ENCODE measurements around the gene CTNNA1.

Gene CTNNA1

DNA sequence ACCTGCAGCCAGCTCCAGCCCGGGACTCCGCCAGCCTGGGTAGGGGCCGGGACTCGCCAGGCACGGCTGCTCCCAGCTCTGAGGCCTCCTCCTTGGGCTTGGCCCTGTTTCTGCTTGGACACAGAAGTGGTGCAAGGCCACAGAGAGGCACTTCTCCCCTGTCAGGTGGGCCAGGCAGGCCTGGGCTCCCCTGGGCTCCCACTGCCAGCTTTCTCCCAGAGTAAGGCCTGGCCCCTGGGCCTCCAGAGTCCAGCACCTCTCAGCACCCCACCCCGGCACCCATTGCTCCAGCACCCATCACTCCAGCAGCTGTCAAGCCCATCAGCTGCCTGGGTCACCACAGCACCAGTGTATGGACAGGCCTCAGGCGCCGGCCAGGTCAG, 193.0 kb downstream of the CTNNA1 start:
- no peak for DNase-seq (ENCODE audit: low read depth, low spot score)
- Histone ChIP-seq H3K4me1 (ENCODE audit: control insufficient read depth, insufficient read depth, low read length) (peaks cover 3% of the 10 kb centered on the region; the same call in 1 of the 2 replicates), H3K9me3 (ENCODE audit: control insufficient read depth, insufficient read depth, low read length) (no peaks in the 10 kb centered on the region), H3K27me3 (ENCODE audit: control insufficient read depth, insufficient read depth, low read length) (no peaks in the 10 kb centered on the region), H3K27ac (ENCODE audit: low read length) (no peak overlapping the region), H3K4me3 (ENCODE audit: low read length) (no peak overlapping the region), H3K36me3 (ENCODE audit: control insufficient read depth, insufficient read depth, low read length) (no peaks in the 10 kb centered on the region)
- no CpG with 5 or more reads among the region's 8 CpGs for WGBS (ENCODE audit: insufficient coverage, insufficient read length)

DNA sequence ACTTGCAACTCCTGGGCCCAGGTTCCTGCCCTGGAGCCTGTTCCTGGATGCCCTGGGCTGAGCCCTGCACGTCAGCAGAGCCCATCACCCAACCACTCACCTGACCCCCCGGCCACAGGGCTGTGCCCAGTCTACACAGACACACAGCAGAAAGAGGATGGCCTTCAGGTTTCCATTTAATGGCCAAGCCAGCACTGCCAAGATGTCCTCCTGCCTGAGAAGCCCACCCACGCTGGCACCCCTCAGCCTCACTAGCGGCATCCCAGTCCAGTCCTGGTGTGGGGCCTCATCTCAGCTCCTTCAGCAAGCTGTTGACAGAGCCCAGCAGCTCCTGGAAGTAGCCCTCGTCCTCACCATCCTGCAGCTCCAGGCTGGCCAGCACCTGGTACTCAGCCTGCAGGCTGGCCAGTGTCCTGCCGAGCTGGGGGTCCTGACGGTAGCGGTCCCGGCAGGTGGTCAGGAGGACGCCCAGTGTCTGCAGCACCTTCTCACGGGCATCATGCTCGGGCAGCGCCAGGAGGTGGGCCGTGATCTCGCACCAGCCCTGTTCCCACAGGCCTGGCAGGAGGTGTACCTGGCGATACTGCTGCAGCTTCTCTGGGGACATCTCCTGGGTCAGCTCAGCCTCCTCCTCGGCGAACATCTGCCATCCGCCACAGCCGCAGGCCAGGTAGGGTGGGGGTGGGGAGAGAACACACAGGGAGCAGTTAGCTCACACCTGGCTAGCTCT, 193.8 kb downstream of the CTNNA1 start:
- Histone ChIP-seq H3K27me3 (ENCODE audit: control insufficient read depth, insufficient read depth, low read length) (no peaks in the 10 kb centered on the region), H3K4me1 (ENCODE audit: control insufficient read depth, insufficient read depth, low read length) (peaks cover 3% of the 10 kb centered on the region; the same call in 1 of the 2 replicates), H3K27ac (ENCODE audit: low read length) (no peak overlapping the region), H3K9me3 (ENCODE audit: control insufficient read depth, insufficient read depth, low read length) (no peaks in the 10 kb centered on the region), H3K4me3 (ENCODE audit: low read length) (no peak overlapping the region), H3K36me3 (ENCODE audit: control insufficient read depth, insufficient read depth, low read length) (no peaks in the 10 kb centered on the region)
- no peak for DNase-seq (ENCODE audit: low read depth, low spot score)
- no CpG with 5 or more reads among the region's 20 CpGs for WGBS (ENCODE audit: insufficient coverage, insufficient read length)

DNA sequence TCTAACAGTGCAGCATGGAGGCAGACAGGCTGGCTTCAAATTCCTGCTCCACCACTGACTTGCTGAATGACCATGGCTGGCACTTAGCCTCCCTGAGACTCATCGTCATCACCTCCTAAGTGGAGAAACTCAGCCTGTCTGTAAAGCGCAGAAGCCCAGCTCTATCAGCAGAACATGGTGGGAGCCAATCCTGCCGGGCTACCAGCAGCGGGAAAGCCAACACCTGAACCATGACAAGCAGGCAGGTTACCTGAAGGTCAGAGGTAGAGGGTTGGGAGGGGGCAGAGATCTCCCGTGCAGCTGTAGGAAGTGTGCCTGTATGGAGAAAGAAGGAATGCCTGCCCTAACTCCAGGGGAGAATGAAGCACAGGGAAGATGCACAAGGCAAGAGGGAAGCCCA, 194.6 kb downstream of the CTNNA1 start:
- WGBS (ENCODE audit: insufficient coverage, insufficient read length) = no CpG with 5 or more reads among the region's 5 CpGs
- Histone ChIP-seq H3K4me1 (ENCODE audit: control insufficient read depth, insufficient read depth, low read length) (peaks cover 3% of the 10 kb centered on the region; the same call in 1 of the 2 replicates), H3K9me3 (ENCODE audit: control insufficient read depth, insufficient read depth, low read length) (no peaks in the 10 kb centered on the region), H3K36me3 (ENCODE audit: control insufficient read depth, insufficient read depth, low read length) (no peaks in the 10 kb centered on the region), H3K27me3 (ENCODE audit: control insufficient read depth, insufficient read depth, low read length) (no peaks in the 10 kb centered on the region), H3K27ac (ENCODE audit: low read length) (no peak overlapping the region), H3K4me3 (ENCODE audit: low read length) (no peak overlapping the region)
- no peak for DNase-seq (ENCODE audit: low read depth, low spot score)

DNA sequence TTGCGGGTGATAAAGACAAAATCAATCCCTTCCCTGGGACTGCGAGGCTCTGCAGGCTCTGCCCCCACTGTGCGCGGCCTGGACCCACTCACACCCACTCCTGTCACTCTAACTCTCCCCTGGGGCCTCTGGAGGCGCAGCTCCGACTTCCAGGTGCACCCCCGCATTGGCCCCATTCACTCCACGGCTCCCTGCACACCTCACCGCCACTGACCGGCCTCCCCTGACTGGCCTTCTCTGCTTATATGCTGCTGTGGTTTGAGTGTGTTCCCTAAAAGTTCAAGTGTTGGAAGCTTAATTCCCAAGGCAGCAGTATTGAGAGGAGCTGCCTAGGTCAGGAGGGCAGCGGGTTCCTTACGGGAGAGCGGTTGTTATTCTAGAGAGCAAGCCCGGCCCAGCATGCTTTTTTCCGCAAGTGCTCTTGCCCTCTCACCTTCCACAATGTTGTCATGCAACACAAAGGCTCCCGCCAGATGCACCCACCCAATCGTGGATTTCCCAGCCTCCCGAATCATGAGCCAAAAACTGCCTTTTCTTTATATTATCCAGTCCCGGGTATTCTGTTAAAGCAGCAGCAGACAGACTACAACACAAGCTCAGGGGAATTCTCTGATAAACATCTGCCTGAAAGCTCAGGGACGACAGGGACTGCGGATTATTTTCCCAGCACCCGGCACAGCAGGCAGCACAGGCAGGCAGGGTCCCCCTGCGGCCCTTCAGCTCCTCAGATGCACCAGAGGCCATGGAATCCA, 195.4 kb downstream of the CTNNA1 start:
- H3K27ac ChIP-seq (ENCODE audit: low read length) = no peak overlapping the region
- no peak overlapping the region for H3K4me3 ChIP-seq (ENCODE audit: low read length)
- H3K4me1 ChIP-seq (ENCODE audit: control insufficient read depth, insufficient read depth, low read length) = peaks cover 3% of the 10 kb centered on the region; the same call in 1 of the 2 replicates
- no peaks in the 10 kb centered on the region for H3K27me3 ChIP-seq (ENCODE audit: control insufficient read depth, insufficient read depth, low read length)
- no peaks in the 10 kb centered on the region for H3K9me3 ChIP-seq (ENCODE audit: control insufficient read depth, insufficient read depth, low read length)
- no peak for DNase-seq (ENCODE audit: low read depth, low spot score)
- no CpG with 5 or more reads among the region's 23 CpGs for WGBS (ENCODE audit: insufficient coverage, insufficient read length)
- no peaks in the 10 kb centered on the region for H3K36me3 ChIP-seq (ENCODE audit: control insufficient read depth, insufficient read depth, low read length)

DNA sequence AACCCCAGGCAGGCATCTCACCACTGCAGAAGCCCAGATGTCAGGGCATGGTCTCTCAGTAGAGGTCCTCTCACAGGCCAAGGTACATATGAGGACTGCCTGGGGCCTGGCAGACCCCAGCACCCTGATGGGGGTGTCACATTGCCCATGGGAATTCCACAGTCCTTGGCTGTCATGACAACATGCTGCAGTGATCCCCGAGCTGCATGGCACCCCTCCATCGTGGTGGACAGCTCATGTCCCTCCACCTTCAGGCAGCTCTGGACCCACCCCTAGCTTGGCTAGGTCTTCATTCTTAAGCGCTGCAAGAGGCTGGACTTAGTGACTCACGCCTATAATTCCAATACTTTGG, 196.0 kb downstream of the CTNNA1 start:
- WGBS (ENCODE audit: insufficient coverage, insufficient read length) = no CpG with 5 or more reads among the region's 4 CpGs
- Histone ChIP-seq H3K4me3 (ENCODE audit: low read length) (no peak overlapping the region), H3K9me3 (ENCODE audit: control insufficient read depth, insufficient read depth, low read length) (no peaks in the 10 kb centered on the region), H3K27me3 (ENCODE audit: control insufficient read depth, insufficient read depth, low read length) (no peaks in the 10 kb centered on the region), H3K27ac (ENCODE audit: low read length) (no peak overlapping the region), H3K36me3 (ENCODE audit: control insufficient read depth, insufficient read depth, low read length) (no peaks in the 10 kb centered on the region), H3K4me1 (ENCODE audit: control insufficient read depth, insufficient read depth, low read length) (peaks cover 3% of the 10 kb centered on the region; the same call in 1 of the 2 replicates)
- DNase-seq (ENCODE audit: low read depth, low spot score) = no peak

DNA sequence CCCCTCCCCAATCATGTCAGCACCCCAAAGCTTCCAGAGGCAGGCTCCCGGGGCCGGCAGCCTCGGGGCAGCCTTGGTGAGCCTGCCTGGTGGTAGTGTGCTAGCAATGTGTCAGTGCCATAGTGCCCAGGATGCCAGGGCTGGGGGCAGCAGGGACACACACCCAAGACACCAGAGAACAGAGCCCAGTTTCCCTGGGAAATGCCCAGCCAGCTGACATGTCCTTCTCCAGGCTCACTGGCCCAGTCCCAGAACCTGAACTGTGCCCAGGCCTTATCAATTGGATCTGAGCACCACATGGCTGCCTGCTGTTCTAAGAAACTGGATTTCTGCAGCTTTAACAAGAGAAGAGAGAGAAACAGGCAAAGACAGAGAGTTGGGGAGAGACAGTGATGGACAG, 196.8 kb downstream of the CTNNA1 start:
- DNase-seq (ENCODE audit: low read depth, low spot score) = no peak

DNA sequence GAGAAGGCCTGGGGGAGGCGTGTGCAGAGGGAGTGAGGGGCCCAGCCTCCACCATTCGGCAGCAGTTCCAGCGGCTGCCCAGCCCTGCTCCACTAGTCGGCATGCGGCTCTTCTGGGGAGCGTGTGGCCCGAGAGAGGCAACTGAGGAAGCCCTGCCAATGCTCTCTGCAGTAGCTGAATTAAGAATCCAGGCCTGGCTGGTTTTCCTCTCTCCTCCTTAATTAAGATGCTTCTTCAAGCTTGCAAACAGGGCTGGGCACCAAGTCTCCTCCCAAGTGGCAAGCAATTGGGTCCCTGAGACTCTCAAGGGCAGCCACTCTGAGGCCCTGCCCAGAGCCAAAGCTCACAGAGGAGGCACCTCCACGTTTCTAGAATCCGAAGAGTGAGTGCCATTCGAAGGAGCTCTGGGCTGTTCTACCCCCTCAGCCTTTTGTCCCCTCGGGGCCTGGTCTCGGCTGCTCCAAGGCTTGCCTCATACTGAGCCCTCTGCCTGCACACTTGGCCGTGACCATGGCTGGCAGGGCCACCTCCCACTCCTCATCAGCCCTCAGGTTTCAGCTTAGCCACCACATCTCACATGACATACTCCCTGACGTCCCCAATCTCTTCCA, 197.3 kb downstream of the CTNNA1 start:
- WGBS (ENCODE audit: insufficient coverage, insufficient read length) = no CpG with 5 or more reads among the region's 14 CpGs
- Histone ChIP-seq H3K4me1 (ENCODE audit: control insufficient read depth, insufficient read depth, low read length) (peaks cover 3% of the 10 kb centered on the region; the same call in 1 of the 2 replicates), H3K36me3 (ENCODE audit: control insufficient read depth, insufficient read depth, low read length) (no peaks in the 10 kb centered on the region), H3K9me3 (ENCODE audit: control insufficient read depth, insufficient read depth, low read length) (no peaks in the 10 kb centered on the region), H3K27ac (ENCODE audit: low read length) (no peak overlapping the region), H3K27me3 (ENCODE audit: control insufficient read depth, insufficient read depth, low read length) (no peaks in the 10 kb centered on the region), H3K4me3 (ENCODE audit: low read length) (no peak overlapping the region)
- no peak for DNase-seq (ENCODE audit: low read depth, low spot score)

More for the DNA sequence above, 196.8 kb downstream of the CTNNA1 start:
- WGBS (ENCODE audit: insufficient coverage, insufficient read length) = no CpG with 5 or more reads among the region's 3 CpGs
- no peak overlapping the region for H3K27ac ChIP-seq (ENCODE audit: low read length)
- no peaks in the 10 kb centered on the region for H3K36me3 ChIP-seq (ENCODE audit: control insufficient read depth, insufficient read depth, low read length)
- peaks cover 3% of the 10 kb centered on the region; the same call in 1 of the 2 replicates for H3K4me1 ChIP-seq (ENCODE audit: control insufficient read depth, insufficient read depth, low read length)
- H3K9me3 ChIP-seq (ENCODE audit: control insufficient read depth, insufficient read depth, low read length) = no peaks in the 10 kb centered on the region
- H3K4me3 ChIP-seq (ENCODE audit: low read length) = no peak overlapping the region
- no peaks in the 10 kb centered on the region for H3K27me3 ChIP-seq (ENCODE audit: control insufficient read depth, insufficient read depth, low read length)

DNA sequence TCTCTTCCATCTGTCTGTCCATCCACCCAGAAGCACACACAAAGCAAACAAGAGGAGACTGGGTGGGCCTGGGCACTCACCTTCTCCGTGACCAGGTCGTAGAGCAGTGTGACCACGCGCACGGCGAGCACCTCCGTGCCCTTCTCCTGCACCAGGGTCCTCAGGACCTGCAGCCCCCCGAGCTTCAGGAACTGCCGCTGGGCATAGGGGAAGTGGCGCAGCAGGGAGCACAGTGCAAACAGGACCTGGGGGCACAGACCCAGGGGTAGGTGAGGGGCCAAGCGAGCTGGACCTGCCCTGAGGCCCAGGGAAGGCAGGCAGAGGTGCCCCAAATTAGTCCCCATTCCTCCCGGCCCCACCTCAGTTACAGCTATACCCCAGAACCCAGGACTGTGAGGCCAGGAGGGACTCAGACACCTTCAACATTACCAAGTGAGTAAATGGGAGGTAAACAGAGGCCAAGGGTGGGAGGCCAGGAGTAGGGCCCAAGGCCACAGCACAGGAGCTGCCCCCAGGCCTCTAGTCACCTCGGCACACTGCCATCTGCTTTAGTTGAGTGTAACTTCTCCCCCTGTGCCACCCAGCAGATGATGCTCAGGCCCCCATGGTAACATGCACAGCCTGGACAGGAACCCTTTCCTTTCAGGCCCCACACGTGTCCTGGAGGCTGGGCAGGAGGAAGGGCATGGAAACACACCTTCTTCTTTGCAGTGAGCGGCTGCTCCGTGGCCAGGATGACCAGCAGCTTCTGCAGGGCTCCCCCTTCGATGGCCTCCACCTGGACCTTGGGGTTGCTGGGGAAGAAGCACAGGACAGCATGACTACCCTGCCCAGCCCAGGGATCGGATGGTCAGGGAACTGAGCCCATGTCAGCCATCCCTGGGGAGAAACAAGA, 198.1 kb downstream of the CTNNA1 start:
- no peak for DNase-seq (ENCODE audit: low read depth, low spot score)
- H3K36me3 ChIP-seq (ENCODE audit: control insufficient read depth, insufficient read depth, low read length) = no peaks in the 10 kb centered on the region
- no CpG with 5 or more reads among the region's 18 CpGs for WGBS (ENCODE audit: insufficient coverage, insufficient read length)
- no peaks in the 10 kb centered on the region for H3K27me3 ChIP-seq (ENCODE audit: control insufficient read depth, insufficient read depth, low read length)
- no peaks in the 10 kb centered on the region for H3K9me3 ChIP-seq (ENCODE audit: control insufficient read depth, insufficient read depth, low read length)
- no peak overlapping the region for H3K27ac ChIP-seq (ENCODE audit: low read length)
- no peak overlapping the region for H3K4me3 ChIP-seq (ENCODE audit: low read length)
- H3K4me1 ChIP-seq (ENCODE audit: control insufficient read depth, insufficient read depth, low read length) = no peaks in the 10 kb centered on the region; the same call in 1 of the 2 replicates

DNA sequence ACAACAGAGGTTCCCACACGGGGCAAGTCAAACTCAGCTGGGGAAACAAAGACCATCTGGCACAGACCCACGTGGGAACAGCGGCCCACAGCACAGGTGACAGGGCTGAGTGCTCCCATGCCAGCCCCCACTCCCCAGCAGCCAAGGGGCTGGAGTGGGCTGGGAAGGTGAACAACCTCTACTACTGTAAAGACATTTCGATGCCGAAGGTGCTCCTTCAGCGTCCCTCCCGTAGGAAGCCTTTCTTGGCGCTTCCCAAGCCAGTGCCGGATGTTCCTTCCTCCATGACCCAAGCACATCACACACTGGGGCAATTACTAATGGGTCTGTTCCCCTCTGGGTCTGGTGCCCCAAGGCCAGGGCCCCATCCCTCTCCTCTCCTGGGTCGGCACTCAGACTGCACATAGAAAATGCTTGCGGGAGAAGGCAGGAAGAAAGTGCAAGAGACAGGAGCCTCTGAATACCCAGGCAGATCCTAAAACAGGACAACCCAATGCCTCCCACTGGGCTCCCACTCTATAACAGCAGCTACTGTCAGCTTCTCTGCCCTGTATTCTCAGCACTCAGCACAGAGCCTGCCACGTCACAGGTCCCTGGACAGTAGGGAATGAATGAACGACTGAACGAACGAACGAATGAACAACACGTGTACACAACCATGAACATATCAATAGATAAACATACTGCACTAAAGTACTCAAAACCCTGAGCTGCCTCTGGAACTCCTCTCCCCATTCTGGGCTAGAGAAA, 198.9 kb downstream of the CTNNA1 start:
- H3K9me3 ChIP-seq (ENCODE audit: control insufficient read depth, insufficient read depth, low read length) = no peaks in the 10 kb centered on the region
- H3K4me1 ChIP-seq (ENCODE audit: control insufficient read depth, insufficient read depth, low read length) = no peaks in the 10 kb centered on the region; the same call in 1 of the 2 replicates
- no peak overlapping the region for H3K27ac ChIP-seq (ENCODE audit: low read length)
- H3K4me3 ChIP-seq (ENCODE audit: low read length) = no peak overlapping the region
- H3K36me3 ChIP-seq (ENCODE audit: control insufficient read depth, insufficient read depth, low read length) = no peaks in the 10 kb centered on the region
- H3K27me3 ChIP-seq (ENCODE audit: control insufficient read depth, insufficient read depth, low read length) = 0 out of 2 replicates have a peak, but pooled peaks cover 2% of the 10 kb centered on the region
- DNase-seq (ENCODE audit: low read depth, low spot score) = no peak
- no CpG with 5 or more reads among the region's 17 CpGs for WGBS (ENCODE audit: insufficient coverage, insufficient read length)

Data from iPS DF 6.9 (cell line).